ENCODE data around the gene PCBD2. TPM values are rescaled to one million over a fixed set of nuclear protein-coding genes. Genes with fewer than 3 reads are reported as not detected.

The PCBD2 gene
- total RNA-seq, 1 experiment from 2014 or later: 10.9 TPM

- no peaks in the 10 kb centered on the region for H3K79me2 ChIP-seq (ENCODE audit: insufficient read depth, low read length)
- no peaks in the 10 kb centered on the region; the same call in 1 of the 2 replicates for H4K20me1 ChIP-seq (ENCODE audit: insufficient read depth)
- no peaks in the 10 kb centered on the region for H3K9me2 ChIP-seq (ENCODE audit: insufficient read depth)
- H3K4me2 ChIP-seq (ENCODE audit: low read length): no peak overlapping the region
- no peaks in the 10 kb centered on the region for H3K36me3 ChIP-seq (ENCODE audit: control insufficient read depth in 1 of 2, insufficient read depth in 2 of 2, low read length in 2 of 2)
- DNase-seq (ENCODE audit: low read depth, low spot score): no peak
- TF ChIP-seq JUND (IDR thresholded peaks at IDR 0.05): no peak
- no peak for TF ChIP-seq ELF1 (IDR thresholded peaks at IDR 0.05; ENCODE audit: borderline replicate concordance, low read depth)
- no peak for TF ChIP-seq POLR2AphosphoS5 (IDR thresholded peaks at IDR 0.05; ENCODE audit: low read depth, low read length)
- no peak for TF ChIP-seq POLR2A (IDR thresholded peaks at IDR 0.05; ENCODE audit: borderline replicate concordance, extremely low read depth, insufficient read depth, insufficient read length)
- no TSS peak for BruUV-seq (replicated peaks)
- H3K4me3 ChIP-seq (replicated peaks in 1 of 2; ENCODE audit: low read depth in 1 of 2, low read length in 2 of 2): no peak overlapping the region
- no peaks in the 10 kb centered on the region for H3K4me1 ChIP-seq (ENCODE audit: control insufficient read depth in 1 of 2, insufficient read depth in 2 of 2, low read length in 2 of 2)
- ATAC-seq: no peak
- intact Hi-C loops (cut with micrococcal nuclease): loop anchor here (2.0 kb wide), 1 partner anchor 19 kb away; no protein-coding TSS in a partner anchor
- ChIA-PET CTCF (no interaction called here), RAD21 (ENCODE audit: low non-redundant PET in 1 of 2, low total read pairs in 2 of 2, uncharacterized antibody in 2 of 2, unreplicated experiment in 2 of 2) (no interaction called here), POLR2A (no interaction called here)
- no peaks in the 10 kb centered on the region for H3K9me3 ChIP-seq (ENCODE audit: control insufficient read depth in 1 of 2, insufficient read depth in 1 of 2, low read depth in 1 of 2, low read length in 2 of 2)
- H3K9ac ChIP-seq (ENCODE audit: low read length): no peak overlapping the region
- no peak overlapping the region for H2AFZ ChIP-seq (ENCODE audit: low read depth, low read length, poor library complexity, severe bottlenecking)
- H3K27me3 ChIP-seq (ENCODE audit: insufficient read depth, low read length): no peaks in the 10 kb centered on the region
- H3K27ac ChIP-seq (ENCODE audit: low read depth, low read length): no peak overlapping the region
These were observed 33.1 kb downstream of the PCBD2 start for GRCh38 chr5:134938030-134938429.

GRCh38 chr5:134939500-134939899, 34.6 kb downstream of the PCBD2 start:
- ChIA-PET POLR2A (no interaction called here), RAD21 (ENCODE audit: low non-redundant PET in 1 of 2, low total read pairs in 2 of 2, uncharacterized antibody in 2 of 2, unreplicated experiment in 2 of 2) (no interaction called here), CTCF (interaction anchor here (1.1 kb wide), 1 partner anchor 22 kb away, joined by 3 read pairs; no protein-coding TSS in a partner anchor)
- no peak overlapping the region for H3K4me3 ChIP-seq (replicated peaks in 1 of 2; ENCODE audit: low read depth in 1 of 2, low read length in 2 of 2)
- no peaks in the 10 kb centered on the region for H3K79me2 ChIP-seq (ENCODE audit: insufficient read depth, low read length)
- no peaks in the 10 kb centered on the region; the same call in 1 of the 2 replicates for H4K20me1 ChIP-seq (ENCODE audit: insufficient read depth)
- no peak overlapping the region for H2AFZ ChIP-seq (ENCODE audit: low read depth, low read length, poor library complexity, severe bottlenecking)
- no peak overlapping the region for H3K4me2 ChIP-seq (ENCODE audit: low read length)
- H3K9me3 ChIP-seq (ENCODE audit: control insufficient read depth in 1 of 2, insufficient read depth in 1 of 2, low read depth in 1 of 2, low read length in 2 of 2): no peaks in the 10 kb centered on the region
- no peaks in the 10 kb centered on the region for H3K9me2 ChIP-seq (ENCODE audit: insufficient read depth)
- ATAC-seq (no peak), DNase-seq (ENCODE audit: low read depth, low spot score) (no peak)
- no peak overlapping the region for H3K9ac ChIP-seq (ENCODE audit: low read length)
- H3K36me3 ChIP-seq (ENCODE audit: control insufficient read depth in 1 of 2, insufficient read depth in 2 of 2, low read length in 2 of 2): no peaks in the 10 kb centered on the region
- no peaks in the 10 kb centered on the region for H3K27me3 ChIP-seq (ENCODE audit: insufficient read depth, low read length)
- TF ChIP-seq POLR2A (IDR thresholded peaks at IDR 0.05; ENCODE audit: borderline replicate concordance, extremely low read depth, insufficient read depth, insufficient read length): no peak
- TF ChIP-seq ZBTB33 (IDR thresholded peaks at IDR 0.05; ENCODE audit: extremely low read depth, insufficient replicate concordance, low read length): no peak
- no peak for TF ChIP-seq MAX (IDR thresholded peaks at IDR 0.05)
- TF ChIP-seq RAD21 (IDR thresholded peaks at IDR 0.05; ENCODE audit: low read depth): no peak
- TF ChIP-seq ATF3 (IDR thresholded peaks at IDR 0.05): no peak
- no peak for TF ChIP-seq EGR1 (IDR thresholded peaks at IDR 0.05; ENCODE audit: low read depth)
- TF ChIP-seq FOSL1 (IDR thresholded peaks at IDR 0.05; ENCODE audit: low read depth): no peak
- no peak overlapping the region for H3K27ac ChIP-seq (ENCODE audit: low read depth, low read length)
- H3K4me1 ChIP-seq (ENCODE audit: control insufficient read depth in 1 of 2, insufficient read depth in 2 of 2, low read length in 2 of 2): no peaks in the 10 kb centered on the region
- intact Hi-C loops (cut with micrococcal nuclease): loop anchor here (2.0 kb wide), 1 partner anchor 21 kb away; no protein-coding TSS in a partner anchor
- no TSS peak for BruUV-seq (replicated peaks)

Data from HCT116 (cell line).